DMS 273 (cell line): ENCODE results near the gene UBE2D3.
"Not testable (repeated sequence)": the region's sequence is repeated elsewhere in the genome, so short reads cannot be mapped to it uniquely, and the experiment has no call there.

Experiments
- DNase-seq: peaks from one replicate; lab custom pipeline; 2025; ENCODE audit not compliant: unreplicated experiment; lab: John Stamatoyannopoulos, UW

UBE2D3 gene

DNA sequence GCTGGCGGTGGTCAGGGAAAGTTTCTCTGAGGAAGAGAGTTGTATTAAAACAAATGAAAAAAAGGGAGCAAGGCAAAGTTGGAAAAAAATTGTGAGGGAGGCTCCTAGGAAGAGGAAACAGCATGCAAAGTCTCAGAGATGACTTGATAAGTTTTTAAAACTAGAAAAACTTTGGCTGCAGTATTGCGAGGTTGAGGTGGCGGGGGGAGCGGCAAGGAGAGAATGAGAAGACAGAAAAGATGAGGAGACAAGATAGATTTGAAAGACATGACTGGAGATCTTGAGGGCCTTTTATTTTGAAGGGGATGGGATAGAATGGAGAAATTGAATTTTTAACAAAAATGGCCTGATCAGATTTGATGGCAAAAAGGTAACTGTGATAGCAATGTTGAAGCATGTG lies 4.8 kb upstream of the UBE2D3 start:
- no peak for DNase-seq

DNA sequence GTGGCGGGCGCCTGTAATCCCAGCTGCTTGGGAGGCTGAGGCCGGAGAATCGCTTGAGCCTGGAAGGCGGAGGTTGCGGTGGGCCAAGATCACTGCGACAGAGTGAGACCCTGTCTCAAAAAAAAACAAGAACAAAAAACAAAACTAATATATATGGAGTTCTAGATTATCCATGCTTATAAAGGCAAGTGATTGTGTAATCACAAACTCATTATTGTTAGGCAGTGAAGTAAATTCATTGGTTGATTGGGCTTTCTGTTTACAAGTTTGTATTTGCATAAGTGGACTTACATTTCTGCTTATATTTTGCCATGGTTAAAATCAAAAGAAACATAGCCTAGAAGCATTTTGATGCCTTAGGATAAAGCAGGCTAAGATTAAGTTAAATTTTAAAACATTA lies 2.5 kb upstream of the UBE2D3 start:
- DNase-seq = no peak

DNA sequence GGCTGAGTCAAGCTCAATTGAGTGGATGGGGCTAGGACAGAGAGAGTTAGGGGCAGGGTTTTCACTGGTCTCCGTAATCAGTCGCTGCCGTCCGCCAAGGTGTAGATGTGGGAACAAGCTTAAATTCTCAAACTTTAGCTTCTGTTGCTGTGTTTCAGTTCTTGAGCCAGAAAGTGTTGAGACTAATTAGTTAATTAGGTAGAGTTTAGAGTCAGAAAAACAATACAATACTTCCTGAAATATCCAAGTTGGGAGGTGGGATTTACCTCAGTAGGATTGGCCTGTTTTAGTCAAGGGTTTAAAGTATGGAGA lies 1.1 kb upstream of the UBE2D3 start:
- no peak for DNase-seq

DNA sequence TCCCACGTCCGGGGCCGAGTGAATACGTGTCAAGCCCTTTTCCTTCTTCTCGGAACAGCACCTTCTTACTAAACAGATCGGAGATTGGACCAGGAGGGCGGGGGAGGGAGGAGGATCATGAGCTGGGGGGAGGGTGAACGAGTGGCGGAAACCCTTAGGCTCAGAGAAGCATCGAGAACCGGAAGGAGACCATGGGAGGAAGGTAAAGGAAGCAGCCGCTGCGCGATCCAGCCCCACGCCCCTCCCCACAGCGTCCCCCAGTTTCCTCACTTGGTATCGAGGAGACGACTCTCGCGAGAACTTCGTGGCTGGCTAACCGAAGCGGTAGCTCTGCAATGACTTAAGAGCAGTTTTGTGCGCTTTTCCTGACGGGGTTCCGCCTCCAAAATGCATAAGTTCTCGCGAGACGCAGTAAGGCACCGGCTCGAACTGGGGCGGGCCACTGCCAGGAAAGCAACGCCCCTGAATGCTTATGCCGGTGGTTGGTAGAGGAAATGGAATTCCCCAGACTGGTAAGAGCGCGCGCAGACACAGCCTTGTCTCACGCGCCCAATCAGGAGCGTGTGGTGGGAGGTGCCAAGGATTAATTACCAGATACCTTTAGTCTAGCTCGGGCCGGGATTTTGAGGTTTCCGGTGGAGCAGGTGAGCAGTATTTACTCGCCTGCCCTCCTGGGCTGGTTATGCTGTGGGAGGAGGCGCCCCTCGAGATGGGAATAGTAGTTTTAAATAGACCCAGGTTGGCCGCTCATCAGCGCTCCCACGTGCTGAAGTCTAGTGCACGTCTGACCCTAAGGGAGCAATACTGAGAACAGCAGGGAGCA lies 534 bp upstream of the UBE2D3 start:
- DNase-seq = peak; percentile 99

DNA sequence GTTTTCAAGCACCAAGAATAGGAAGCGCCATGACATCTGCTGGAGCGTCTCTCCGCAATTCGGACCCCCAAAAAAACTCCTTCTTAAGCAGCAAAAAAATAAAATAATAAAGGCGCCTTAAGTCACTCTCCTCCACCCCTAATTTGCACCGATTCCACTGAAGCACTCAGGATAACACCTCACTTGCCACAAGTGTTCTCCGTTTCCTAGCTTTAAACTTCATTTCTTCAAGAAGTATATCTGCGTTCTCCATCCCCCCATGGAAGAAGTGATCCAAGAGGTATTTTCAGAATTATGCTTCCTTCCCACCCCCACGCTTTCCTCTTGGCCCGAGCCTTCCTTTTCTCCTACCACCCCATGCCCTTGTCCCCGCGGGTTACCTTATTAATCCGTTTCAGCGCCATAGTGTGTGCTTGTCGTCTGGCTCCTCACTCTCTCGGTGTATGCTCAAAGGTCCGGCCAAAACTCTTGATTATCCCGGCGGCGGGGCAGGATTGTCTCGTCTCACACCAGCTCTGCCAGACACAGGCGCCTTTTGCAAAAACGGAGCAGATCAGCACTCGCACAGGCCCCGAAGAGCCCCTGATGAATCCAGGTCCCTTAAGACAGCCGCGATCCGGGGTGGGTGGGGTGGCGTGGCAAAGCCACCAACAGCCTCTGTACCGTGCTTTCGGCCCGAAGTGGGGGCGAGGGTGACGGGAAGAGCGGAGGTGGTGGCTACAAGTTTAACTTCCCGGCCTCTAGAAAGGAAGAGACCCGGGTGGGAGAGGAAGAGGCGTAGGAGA lies 1.1 kb downstream of the UBE2D3 start:
- DNase-seq = no peak

DNA sequence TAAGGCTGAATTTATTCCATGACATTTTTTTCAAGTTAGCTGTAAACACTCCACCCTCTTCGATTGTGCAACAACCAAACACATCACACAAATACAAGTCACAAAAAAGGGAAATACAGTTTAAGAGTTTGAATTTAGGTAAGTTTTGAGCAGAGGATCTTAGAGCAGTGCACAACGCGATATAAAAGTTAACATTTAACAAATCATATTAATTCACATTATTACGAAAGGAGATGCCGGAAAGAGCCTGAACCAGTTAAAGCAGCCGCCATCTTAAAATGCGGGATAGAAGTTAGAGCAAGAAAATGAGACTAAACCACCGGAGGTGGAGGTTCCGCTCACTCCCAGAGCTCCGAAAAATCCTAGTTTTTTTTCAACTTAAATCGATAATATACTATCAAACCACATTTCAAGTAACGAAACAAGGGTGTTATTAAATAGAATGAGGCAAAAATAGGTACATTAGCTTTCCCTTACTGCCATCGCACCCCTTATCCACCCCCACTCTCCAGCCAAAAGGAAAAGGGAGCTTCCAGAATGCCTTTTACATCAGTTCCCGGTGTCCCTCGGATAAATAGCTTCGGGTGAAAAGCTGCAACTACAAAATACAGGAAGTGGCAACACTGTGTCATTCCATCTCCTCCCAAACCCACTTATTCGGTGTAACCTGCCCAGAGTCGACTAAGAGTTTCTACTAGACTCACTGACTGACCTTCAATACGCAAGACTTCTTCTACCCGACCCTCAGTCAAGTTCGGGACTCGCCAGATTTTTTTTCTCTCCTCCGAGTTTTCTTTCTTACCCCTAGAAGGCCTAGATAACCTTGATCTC lies 1.9 kb downstream of the UBE2D3 start:
- DNase-seq = peak; percentile 73

DNA sequence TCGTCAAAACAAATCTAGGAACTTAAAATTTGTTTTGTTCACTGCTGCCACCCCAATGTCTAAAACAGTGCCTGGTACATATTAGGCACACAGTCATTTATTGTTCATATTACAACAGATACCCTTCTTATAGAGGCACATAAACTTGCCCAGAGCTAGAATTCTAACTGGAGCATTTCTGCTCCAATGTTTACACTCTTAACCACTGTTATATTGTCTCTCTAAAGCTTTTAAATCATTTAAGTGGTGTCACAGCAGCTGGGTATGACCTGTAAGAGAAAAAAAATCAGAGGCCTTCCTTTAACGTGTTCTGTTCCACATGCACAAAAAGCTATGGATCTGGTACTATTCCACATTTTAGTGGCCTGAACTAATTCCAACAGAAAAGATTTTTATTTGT lies 3.0 kb downstream of the UBE2D3 start:
- DNase-seq = no peak

DNA sequence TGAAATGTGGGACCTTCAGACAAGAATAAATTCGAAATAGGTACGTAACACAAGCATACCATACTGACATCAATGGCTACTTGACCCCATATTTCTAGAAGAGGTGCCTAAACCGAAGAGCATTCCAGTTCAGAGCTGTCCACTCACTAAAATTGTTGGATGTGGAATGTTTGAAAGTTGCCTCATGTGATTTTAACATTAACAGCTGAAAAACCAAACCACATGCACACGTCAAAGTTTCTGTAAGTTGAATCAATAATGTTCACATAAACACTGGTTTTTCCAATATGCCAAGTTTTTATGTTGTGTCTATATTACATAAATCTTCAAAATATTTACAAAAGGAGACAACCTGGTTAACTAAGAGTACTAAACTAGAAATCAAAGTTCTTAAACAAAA lies 3.5 kb downstream of the UBE2D3 start:
- DNase-seq = no peak

DNA sequence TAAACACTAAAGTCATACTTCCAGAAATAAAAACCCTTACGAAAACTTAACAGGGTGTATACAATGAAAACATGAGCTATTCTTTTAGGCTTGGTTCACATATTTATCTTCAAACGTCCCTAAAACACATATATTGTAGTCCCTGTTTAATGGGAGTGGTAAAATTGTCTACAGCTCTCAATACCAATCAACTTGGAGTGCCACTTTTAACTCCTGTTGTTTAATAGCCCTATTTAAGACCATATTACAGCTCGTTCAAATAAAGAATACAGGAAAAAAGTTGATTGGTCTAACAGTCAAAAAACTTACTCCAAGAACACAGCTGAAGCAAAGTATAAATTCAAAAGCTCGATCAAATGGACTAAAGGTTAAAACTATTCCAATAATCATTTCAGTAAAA lies 3.9 kb downstream of the UBE2D3 start:
- DNase-seq = no peak

DNA sequence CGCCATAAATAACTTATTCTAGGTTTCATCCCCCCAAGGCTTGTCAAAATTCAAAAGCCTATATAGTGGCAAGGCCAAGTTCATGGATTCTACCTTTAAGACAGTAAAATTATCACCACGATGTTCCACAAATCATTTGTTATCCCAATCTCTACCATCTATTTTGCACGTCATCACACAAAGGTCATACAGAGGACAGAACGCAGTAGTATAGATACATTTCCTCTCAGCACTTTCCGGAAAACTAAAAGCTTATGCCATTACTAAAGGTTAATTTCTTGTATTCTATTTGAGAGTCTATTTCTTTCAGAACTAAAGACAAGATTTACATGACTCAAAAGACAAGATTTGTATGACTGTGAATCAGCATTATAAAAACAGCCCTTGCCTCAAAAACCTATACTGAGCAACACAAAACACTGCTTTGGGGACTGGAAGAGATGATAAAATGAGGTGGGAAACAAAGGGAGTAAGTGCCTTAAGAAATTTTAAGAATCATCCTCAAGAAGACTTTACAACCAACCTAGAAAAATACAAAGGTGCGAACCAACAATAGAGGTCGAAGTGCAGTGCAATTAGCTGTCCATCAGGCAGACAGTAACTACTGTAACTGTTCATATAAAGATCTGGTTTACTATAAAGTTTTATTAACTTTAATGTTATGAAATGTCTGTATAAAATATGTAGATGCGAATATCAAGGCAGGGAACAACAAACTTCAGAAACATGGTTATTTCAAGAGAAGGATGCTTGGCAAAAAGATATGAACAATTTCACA lies 7.6 kb downstream of the UBE2D3 start:
- no peak for DNase-seq

DNA sequence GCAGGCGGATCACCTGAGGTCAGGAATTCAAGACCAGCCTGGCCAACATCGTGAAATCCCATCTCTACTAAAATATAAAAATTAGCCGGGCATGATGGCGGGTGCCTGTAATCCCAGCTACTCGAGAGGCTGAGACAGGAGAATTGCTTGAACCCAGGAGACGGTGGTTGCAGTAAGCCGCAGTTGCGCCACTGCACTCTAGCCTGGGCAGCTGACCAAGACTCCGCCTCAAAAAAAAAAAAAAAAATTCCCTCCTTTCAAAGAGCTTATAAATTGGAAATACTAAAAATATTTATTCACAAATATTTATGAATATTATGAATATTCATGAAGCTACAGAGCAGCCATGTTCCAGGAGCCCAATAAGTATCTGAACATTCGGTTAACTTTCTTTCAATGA lies 8.3 kb downstream of the UBE2D3 start:
- DNase-seq = not testable (repeated sequence)

DNA sequence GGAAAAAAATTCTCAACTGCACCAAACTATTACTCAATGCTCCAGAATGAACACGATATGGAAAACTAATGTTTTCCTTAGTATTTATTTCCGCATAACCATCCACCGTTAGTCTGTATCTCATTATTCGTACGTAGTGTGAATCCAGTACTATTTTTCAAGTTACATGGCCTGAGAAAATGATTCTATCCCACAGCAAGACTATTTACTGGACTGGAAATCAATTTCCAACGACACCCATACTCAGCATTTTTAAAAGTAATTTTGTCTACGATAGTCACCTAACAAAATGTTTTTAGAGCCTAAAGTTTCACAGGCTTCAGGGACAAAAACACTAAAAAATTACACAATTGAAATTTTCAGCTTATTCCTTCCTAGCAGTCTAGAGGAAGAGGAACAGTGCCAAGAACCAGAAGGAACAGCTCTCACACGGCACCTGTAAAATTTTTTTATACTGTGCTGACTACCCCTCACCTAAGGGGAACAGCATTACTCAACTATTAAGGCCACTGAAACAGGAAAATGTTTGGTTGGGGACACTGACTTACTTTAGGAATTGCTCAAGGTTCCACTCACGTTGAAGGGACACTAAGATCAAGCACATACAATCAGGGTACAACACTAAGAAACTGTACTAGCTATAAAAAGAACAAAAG lies 9.6 kb downstream of the UBE2D3 start:
- DNase-seq = no peak

DNA sequence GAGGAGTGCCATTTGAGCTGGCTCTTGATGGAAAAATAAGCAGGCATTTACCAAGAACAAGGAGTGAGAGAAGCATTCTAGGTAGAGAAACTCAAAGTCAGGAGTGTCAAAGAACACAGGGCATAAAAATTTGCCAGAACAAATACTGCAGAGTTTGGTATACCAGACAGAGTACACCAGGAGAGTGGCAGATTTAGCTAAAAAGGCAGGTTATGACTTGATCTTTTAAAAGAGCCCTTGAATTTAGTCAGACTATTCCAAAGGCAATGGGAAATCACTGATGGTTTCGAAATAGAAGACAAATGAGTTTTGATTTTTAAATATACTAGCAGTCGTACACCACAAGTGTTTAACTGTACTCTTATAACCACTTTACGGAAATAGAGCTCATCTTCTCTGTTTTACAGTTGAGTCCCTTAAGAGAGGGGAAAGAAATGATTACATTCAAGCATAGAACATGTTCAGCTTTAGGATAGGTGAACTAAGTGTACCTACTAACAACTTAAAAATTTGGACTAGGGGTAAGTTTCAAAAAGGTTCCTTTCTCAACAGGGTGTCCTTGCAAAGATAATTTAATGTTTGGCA lies 10.2 kb downstream of the UBE2D3 start:
- DNase-seq = no peak

DNA sequence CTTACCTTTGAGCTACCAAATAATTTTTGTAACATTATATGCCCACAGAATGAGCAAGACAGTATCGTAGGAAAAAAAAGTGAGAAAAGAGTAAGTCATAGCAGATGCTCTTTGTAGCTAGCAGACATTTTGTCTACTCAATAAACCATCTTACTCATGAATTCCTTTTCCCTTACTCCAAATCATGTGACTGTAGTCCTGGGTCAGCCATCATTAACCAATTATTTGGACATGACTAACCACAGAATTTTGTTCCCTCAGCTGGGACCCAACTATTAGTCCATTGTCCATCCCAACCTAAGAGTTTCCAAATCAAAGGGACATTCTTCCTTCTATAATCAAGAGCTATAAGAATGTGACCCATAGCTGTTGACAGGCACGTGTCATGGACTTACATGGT lies 11.4 kb downstream of the UBE2D3 start:
- DNase-seq = no peak

DNA sequence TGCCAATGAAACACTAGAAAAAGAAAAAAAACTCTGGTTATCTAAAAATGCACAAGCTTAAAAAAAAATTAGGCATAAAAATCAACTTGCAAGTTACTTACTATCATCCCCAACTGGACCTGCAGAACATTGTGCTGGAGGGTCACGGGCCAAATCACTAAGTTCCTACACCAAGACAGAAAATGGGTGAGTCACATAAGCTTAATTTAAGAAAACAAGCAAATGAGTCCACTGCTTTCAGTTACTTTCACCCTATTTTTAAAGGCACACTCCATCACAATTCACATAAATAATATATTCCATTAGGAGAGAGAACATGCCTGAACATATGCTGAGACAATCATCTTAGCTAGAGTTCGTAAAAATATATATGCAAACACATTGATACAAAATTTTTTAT lies 17.7 kb downstream of the UBE2D3 start:
- DNase-seq = no peak

DNA sequence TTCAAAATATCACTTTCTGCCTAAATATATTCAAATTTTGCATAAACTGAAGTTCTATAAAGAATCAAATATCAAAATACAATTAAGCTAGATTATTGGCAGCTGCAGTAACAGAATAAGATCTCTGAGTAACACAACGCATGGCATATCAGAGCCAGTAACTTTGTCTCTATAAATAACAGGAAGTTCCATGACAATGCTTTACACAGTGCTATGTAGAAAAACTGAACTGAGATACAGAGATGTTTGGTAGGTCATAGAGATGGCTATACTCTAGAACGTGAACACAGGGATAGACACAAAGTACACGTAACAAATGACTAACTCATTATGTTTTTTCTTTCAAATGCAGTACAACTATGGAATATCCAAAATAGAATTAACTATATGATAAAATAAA lies 18.2 kb downstream of the UBE2D3 start:
- no peak for DNase-seq

DNA sequence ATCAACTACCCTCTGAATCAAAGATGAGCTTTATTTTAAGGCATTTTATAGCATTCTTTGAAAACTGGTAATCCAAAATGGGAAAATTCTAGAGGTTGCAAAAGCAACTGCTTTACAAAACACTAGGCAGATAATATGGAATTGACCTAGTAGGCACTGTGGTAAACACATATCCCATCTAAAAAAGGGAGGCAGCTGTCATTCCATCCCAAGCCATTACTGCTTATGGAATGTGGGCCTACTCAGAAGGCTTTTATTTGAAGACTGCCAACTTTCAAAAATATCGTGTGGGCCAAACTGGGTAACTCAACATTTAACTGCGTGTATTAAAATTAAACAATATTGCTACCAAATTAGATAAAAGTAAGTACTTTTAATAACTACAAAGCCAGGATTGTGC lies 19.3 kb downstream of the UBE2D3 start:
- DNase-seq = no peak

DNA sequence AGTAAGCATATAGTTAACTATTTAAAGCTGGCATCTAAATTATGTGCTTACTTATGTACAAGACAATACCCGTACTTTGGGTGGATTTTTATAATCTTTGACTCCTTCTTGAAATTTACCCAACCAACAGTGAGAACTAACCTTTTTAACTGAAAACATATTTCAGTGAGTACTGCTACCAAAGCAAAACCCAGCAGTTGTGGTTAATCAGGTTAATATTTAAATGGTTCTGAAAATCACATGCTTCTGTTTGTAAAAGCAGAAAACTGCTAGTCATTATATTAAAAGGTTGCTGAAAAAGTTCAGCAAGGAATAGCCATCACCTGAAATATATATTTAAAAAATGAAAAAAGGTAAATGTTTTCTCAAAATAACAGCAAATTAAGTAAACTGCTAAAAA lies 20.0 kb downstream of the UBE2D3 start:
- DNase-seq = no peak

DNA sequence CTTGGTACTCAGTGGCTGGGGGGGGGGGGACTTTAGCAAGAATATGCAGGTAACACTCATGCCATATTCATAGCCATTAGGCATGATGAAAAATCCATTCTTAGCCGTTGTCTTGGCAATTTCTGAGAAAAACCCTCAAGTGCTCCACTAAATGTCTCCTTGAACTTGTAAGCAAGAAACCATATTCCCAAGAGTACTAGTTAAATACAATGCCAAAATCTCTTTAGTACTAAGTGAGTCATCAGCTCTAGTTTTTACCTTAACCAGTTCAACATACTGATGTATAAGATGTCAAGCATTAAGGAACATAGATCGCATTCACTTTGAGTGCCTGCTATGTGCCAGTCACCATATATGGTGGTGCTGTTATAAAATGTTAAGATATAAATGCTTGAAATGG lies 27.5 kb downstream of the UBE2D3 start:
- no peak for DNase-seq

DNA sequence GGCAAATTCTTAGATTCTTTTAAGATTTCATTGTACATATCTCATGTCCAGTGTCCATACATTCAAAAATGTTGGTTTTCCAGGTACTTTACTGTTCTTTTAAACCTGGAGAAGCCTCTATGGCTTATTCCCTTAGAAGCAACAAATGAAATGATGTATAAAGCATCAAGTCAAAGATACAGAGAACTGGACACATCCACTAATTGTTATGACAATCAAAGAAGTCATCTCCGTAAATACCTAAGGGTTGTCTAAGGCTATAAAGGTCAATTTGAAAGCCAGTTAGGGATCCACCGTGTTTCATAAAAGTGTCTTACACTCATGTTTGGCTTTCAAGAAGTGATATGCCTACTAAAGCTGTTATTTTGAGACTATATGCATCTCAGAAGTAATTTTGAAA lies 32.4 kb downstream of the UBE2D3 start:
- no peak for DNase-seq
